A549 (cell line): ENCODE measurements around the gene DERL3. TPM values are rescaled to one million over a fixed set of nuclear protein-coding genes. Genes with fewer than 3 reads are reported as not detected.

Source experiments
- ATAC-seq, 2 experiments: fragments of 200-7000 bp in 1 of 2; fragments of >200 bp in 1 of 2; cut with Nextera tagmentation in 1 of 2; cut with Tn5 transposase in 1 of 2; 3 replicates each; pipeline versions ENCODE4 v1.8.0 to v1.9.1; 2018 to 2020; ENCODE audit warnings: mild to moderate bottlenecking in 1 of 2, moderate library complexity in 1 of 2
- CTCF ChIA-PET: fragments of 300-600 bp; sonication (Branson Sonifier 250); formaldehyde crosslinking; extraction: SDS; loops from one replicate; lab custom pipeline; 2021; ENCODE audit warnings: antibody characterized with exemption, inconsistent platforms; lab: Yijun Ruan, JAX
- POLR2A ChIA-PET: fragments of 350-600 bp; formaldehyde crosslinking; extraction: SDS; loops from one replicate; lab custom pipeline; 2021; ENCODE audit warnings: antibody characterized with exemption, inconsistent platforms; lab: Yijun Ruan, JAX
- DNase-seq, 2 experiments: peaks; one replicate each; pipeline versions ENCODE4 v3.0.0 to v3.0.0-alpha.2; 2011 to 2016; ENCODE audit warnings: low read depth in 1 of 2, low spot score in 1 of 2
- FAIRE-seq: peaks from 2 replicates; lab custom pipeline; 2011; peaks lifted over from hg19 to GRCh38; lab: Jason Lieb, UNC
- H3K27ac ChIP-seq, 2 experiments: fragments of >200 bp; sonication (Bioruptor Twin); formaldehyde crosslinking; 3 replicates each; pipeline ENCODE4 v1.5.1; 2016 to 2017
- H3K4me1 ChIP-seq: fragments of >200 bp; sonication (Bioruptor Twin); formaldehyde crosslinking; 3 replicates; pipeline ENCODE4 v1.6.1; 2016
- H3K4me2 ChIP-seq: fragments of >200 bp; sonication (Bioruptor Twin); formaldehyde crosslinking; 3 replicates; pipeline ENCODE4 v1.6.1; 2016
- H3K4me3 ChIP-seq: fragments of >200 bp; sonication (Bioruptor Twin); formaldehyde crosslinking; 3 replicates; pipeline ENCODE4 v1.5.1; 2016
- H3K9me3 ChIP-seq: fragments of >200 bp; sonication (Bioruptor Twin); formaldehyde crosslinking; 3 replicates; pipeline ENCODE4 v1.6.1; 2016
- CHD2 ChIP-seq: fragments of 150-350 bp; IDR thresholded peaks from 2 replicates; pipeline ENCODE4 v1.6.1; 2014; ENCODE audit warnings: low read length; ENCODE audit not compliant: partially characterized antibody
- CHD4 ChIP-seq: fragments of 200-600 bp; sonication (generic); IDR thresholded peaks from 2 replicates; pipeline ENCODE4 v1.6.1; 2016; ENCODE audit warnings: antibody characterized with exemption, mild to moderate bottlenecking, borderline replicate concordance
- EHF ChIP-seq: fragments of 250-450 bp; sonication (Bioruptor Pico); IDR thresholded peaks from 2 replicates; pipeline ENCODE4 v1.5.0; 2020; ENCODE audit warnings: mild to moderate bottlenecking
- ESRRA ChIP-seq: fragments of 150-350 bp; IDR thresholded peaks from 2 replicates; pipeline ENCODE4 v1.6.1; 2014; ENCODE audit warnings: mild to moderate bottlenecking, low read length, borderline replicate concordance
- FOSB ChIP-seq: fragments of 250-450 bp; sonication (Bioruptor Pico); IDR thresholded peaks from 2 replicates; pipeline ENCODE4 v1.5.0; 2020; ENCODE audit warnings: mild to moderate bottlenecking, moderate library complexity
- FOXS1 ChIP-seq: fragments of 250-450 bp; sonication (Bioruptor Pico); IDR thresholded peaks from 2 replicates; pipeline ENCODE4 v1.5.0; 2020; ENCODE audit warnings: mild to moderate bottlenecking, moderate library complexity
- GATA3 ChIP-seq: IDR thresholded peaks from 2 replicates; pipeline ENCODE4 v1.6.1; 2012; ENCODE audit warnings: borderline replicate concordance
- HDAC2 ChIP-seq: fragments of 200-600 bp; sonication (generic); IDR thresholded peaks from 2 replicates; pipeline ENCODE4 v1.6.1; 2016
- HEYL ChIP-seq: fragments of 250-450 bp; sonication (Bioruptor Pico); IDR thresholded peaks from 2 replicates; pipeline ENCODE4 v1.8.0; 2021; ENCODE audit warnings: mild to moderate bottlenecking, moderate library complexity
- HOXA7 ChIP-seq: fragments of 250-450 bp; sonication (Bioruptor Pico); IDR thresholded peaks from 2 replicates; pipeline ENCODE4 v1.5.0; 2020; ENCODE audit warnings: mild to moderate bottlenecking, moderate library complexity
- HOXB13 ChIP-seq: fragments of 250-450 bp; sonication (Bioruptor Pico); IDR thresholded peaks from 2 replicates; pipeline ENCODE4 v1.5.0; 2020; ENCODE audit warnings: low read depth, mild to moderate bottlenecking, moderate library complexity
- KDM1A ChIP-seq: fragments of 200-600 bp; sonication (generic); IDR thresholded peaks from 2 replicates; pipeline ENCODE4 v1.6.1; 2016; ENCODE audit warnings: low read depth, mild to moderate bottlenecking
- KDM5A ChIP-seq: fragments of 200-600 bp; sonication (generic); IDR thresholded peaks from 2 replicates; pipeline ENCODE4 v1.6.1; 2016; ENCODE audit warnings: antibody characterized with exemption, mild to moderate bottlenecking
- NR3C1 ChIP-seq: fragments of >200 bp; sonication (Bioruptor Twin); formaldehyde crosslinking; IDR thresholded peaks from 3 replicates; pipeline ENCODE4 v1.6.1; 2017
- PHF8 ChIP-seq: fragments of 200-600 bp; sonication (generic); IDR thresholded peaks from 2 replicates; pipeline ENCODE4 v1.6.1; 2016; ENCODE audit warnings: low read depth, mild to moderate bottlenecking, antibody characterized with exemption, moderate library complexity, borderline replicate concordance
- POLR2AphosphoS2 ChIP-seq: conservative IDR thresholded peaks from 2 replicates; pipeline ENCODE4 v1.6.1; 2012; ENCODE audit warnings: low read length, improper control_type of control experiment, inconsistent platforms
- RARB ChIP-seq: fragments of 250-450 bp; sonication (Bioruptor Pico); IDR thresholded peaks from 2 replicates; pipeline ENCODE4 v1.8.0; 2021; ENCODE audit warnings: mild to moderate bottlenecking, moderate library complexity
- RCOR1 ChIP-seq: fragments of 150-350 bp; IDR thresholded peaks from 2 replicates; pipeline ENCODE4 v1.6.1; 2014; ENCODE audit warnings: antibody characterized with exemption, low read length, low read depth
- TP53 ChIP-seq: fragments of 250-450 bp; sonication (Bioruptor Pico); IDR thresholded peaks from 2 replicates; pipeline ENCODE4 v1.5.0; 2021; ENCODE audit warnings: mild to moderate bottlenecking, moderate library complexity
- ZNF302 ChIP-seq: fragments of 250-450 bp; sonication (Bioruptor Pico); IDR thresholded peaks from 2 replicates; pipeline ENCODE4 v1.9.0; 2021; ENCODE audit warnings: inconsistent platforms, mild to moderate bottlenecking, moderate library complexity
- WGBS: methylation state at CpG from one replicate; pipeline ENCODE4 v1.1.6; 2017; ENCODE audit errors: missing lambda C conversion rate; 5-methylcytosine and 5-hydroxymethylcytosine counted together
- polyA plus RNA-seq, 4 experiments: library from polyadenylated mRNA; depleted of rRNA in 3 of 4; stranded (reverse); fragments of >200 nt; fragmentation: RNase III in 1 of 4; extraction: RNeasy Plus Mini Kit Qiagen cat#74134 plus additional on column Dnase treatment in 1 of 4; gene quantifications; 2 replicates in 3 of 4; 3 replicates in 1 of 4; pipeline ENCODE4 v1.2.3, GENCODE V29; 2011 to 2017
- TF ChIP-seq, protein P1 (sequence below): IDR thresholded peaks from 2 replicates; pipeline ENCODE4 v1.6.1; 2012; ENCODE audit warnings: low read depth, borderline replicate concordance
- TF ChIP-seq, protein P2 (sequence below): fragments of 450-650 bp; IDR thresholded peaks from 2 replicates; pipeline ENCODE4 v1.6.1; 2014; ENCODE audit warnings: antibody characterized with exemption
- TF ChIP-seq, protein P3 (sequence below): IDR thresholded peaks from 2 replicates; pipeline ENCODE4 v1.6.1; 2012
- TF ChIP-seq, protein P4 (sequence below): fragments of 150-350 bp; IDR thresholded peaks from 2 replicates; pipeline ENCODE4 v1.6.1; 2014; ENCODE audit warnings: low read depth, mild to moderate bottlenecking, low read length
- TF ChIP-seq, protein P5 (sequence below): IDR thresholded peaks from 2 replicates; pipeline ENCODE4 v1.6.1; 2012

The DERL3 gene
- polyA plus RNA-seq, 2 of the 4 experiments (the other 2 are of a cell fraction): 0.08 to 0.40 TPM

DNA sequence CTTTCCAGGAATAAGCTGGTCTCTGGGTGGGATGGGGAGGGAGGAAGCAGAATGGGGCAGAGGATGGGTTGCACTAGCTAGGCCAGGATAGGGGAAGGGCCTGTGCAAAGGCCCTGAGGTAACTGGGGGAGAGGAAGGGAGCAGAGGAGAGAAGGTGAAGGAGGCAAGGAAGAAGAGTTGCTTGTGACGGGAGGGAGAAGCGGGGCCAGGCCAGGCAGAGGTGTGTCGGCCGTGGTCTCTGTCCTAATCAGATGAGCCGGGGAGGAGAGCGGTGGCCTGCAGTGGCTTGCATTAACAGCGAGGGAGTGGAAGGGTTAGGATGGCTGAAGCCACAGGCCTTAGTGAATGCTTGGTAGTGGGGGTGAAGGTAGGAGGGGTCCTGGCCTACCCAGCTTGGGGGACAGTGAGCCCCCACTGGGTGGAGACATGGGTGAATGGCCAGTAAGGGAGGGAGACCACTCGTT lies 6.0 kb upstream of the DERL3 start:
- Histone ChIP-seq H3K4me2 (no peak overlapping the region), H3K4me1 (no peaks in the 10 kb centered on the region), H3K27ac (no peak overlapping the region), H3K4me3 (no peak overlapping the region), H3K9me3 (no peaks in the 10 kb centered on the region)
- ChIA-PET CTCF (interaction anchor here (1.2 to 8.7 kb wide), 3 partner anchors 17 to 74 kb away, joined by 3 to 175 read pairs (median 8); partner anchors contain the start of genes C22orf15, CHCHD10, MIF and MMP11), POLR2A (interaction anchor here (0.6 to 1.3 kb wide), 2 partner anchors 13 to 162 kb away, joined by 4 to 5 read pairs; partner anchors contain the start of gene SLC2A11)
- no peak for FAIRE-seq
- TF ChIP-seq RCOR1 (no peak), HEYL (CRISPR knock-in tag) (no peak)
- TF ChIP-seq, protein P1, sequence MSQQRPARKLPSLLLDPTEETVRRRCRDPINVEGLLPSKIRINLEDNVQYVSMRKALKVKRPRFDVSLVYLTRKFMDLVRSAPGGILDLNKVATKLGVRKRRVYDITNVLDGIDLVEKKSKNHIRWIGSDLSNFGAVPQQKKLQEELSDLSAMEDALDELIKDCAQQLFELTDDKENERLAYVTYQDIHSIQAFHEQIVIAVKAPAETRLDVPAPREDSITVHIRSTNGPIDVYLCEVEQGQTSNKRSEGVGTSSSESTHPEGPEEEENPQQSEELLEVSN: no peak
- WGBS: 77% methylated on average over 8 of the region's 8 CpGs
- ATAC-seq: no peak
- DNase-seq: no peak

DNA sequence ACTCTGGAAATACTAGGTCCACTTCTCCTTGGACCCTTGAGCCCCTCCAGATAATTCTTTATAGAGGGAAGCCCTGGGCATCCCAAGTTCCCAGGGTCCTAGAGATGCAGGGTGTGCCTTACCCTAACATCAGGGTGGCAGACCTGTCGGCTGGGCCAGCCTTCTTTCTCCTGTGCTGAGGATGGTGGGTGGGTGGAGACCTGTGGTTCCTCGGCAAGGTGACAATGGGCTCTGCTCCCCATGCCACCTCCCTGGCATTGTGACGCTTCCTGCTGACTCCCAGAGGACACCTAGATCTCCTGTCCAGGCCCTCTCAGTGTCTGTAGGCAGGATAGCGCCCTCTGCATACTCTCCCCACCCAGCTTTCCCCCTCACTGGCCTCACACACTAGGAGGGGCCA lies 3.8 kb upstream of the DERL3 start:
- H3K27ac ChIP-seq: no peak overlapping the region
- ATAC-seq (no peak), DNase-seq (no peak), FAIRE-seq (no peak)
- 73% methylated on average over 4 of the region's 4 CpGs for WGBS
- no peak for TF ChIP-seq RARB (CRISPR knock-in tag)
- no peak for TF ChIP-seq HOXB13 (CRISPR knock-in tag)
- TF ChIP-seq ZNF302 (CRISPR knock-in tag): no peak
- no peak for TF ChIP-seq RCOR1
- no peak for TF ChIP-seq ESRRA
- no peak for TF ChIP-seq PHF8
- no peak for TF ChIP-seq TP53
- no peak for TF ChIP-seq KDM1A
- no peak for TF ChIP-seq GATA3
- TF ChIP-seq NR3C1: no peak
- no peak for TF ChIP-seq KDM5A
- ChIA-PET POLR2A (no interaction called here), CTCF (interaction anchor here (0.8 kb wide), 1 partner anchor 74 kb away, joined by 3 read pairs; no protein-coding TSS in a partner anchor)
- H3K9me3 ChIP-seq: no peaks in the 10 kb centered on the region
- H3K4me1 ChIP-seq: peaks cover 10% of the 10 kb centered on the region; the same call in 1 of the 3 replicates
- no peak overlapping the region for H3K4me3 ChIP-seq
- H3K4me2 ChIP-seq: no peak overlapping the region

DNA sequence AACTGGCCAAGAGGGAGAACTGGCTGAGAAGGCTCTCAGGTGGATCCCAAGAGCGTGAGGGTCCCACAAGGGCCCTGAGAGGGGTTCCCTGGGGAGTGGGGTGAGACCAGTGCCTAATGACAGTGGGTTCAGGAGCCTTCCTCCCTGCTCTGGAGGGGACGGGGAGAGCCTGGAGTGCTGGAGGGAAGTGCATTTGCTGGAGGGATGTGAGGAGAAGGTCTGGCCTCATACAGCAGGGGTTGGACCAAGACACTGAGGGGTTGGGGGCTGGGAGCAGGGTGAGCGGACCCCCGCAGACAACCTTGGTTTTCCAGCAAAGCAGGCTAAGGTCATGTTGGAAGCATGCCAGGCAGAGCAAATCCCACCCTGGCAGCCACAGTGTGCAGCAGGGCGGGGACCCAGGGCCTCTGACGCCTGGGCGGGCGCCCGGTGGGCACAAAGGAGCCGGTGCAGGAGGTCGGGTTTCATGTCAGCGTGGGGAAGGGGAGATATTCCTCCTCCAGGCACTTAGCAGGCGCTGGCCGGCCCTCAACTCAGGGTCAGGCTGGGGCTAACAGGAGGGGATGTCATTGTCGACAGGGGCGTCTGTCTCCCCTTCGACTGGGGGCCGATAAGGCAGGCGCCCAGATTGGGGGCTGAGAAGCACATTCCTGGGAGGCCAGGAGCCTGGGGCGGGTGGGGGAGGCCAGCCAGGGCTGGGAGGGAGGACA lies 3.1 kb upstream of the DERL3 start:
- no peak overlapping the region for H3K4me3 ChIP-seq
- H3K4me1 ChIP-seq: peaks cover 10% of the 10 kb centered on the region; the same call in 1 of the 3 replicates
- TF ChIP-seq RCOR1: no peak
- TF ChIP-seq, protein P2, sequence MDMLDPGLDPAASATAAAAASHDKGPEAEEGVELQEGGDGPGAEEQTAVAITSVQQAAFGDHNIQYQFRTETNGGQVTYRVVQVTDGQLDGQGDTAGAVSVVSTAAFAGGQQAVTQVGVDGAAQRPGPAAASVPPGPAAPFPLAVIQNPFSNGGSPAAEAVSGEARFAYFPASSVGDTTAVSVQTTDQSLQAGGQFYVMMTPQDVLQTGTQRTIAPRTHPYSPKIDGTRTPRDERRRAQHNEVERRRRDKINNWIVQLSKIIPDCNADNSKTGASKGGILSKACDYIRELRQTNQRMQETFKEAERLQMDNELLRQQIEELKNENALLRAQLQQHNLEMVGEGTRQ: no peak
- TF ChIP-seq, protein P3, sequence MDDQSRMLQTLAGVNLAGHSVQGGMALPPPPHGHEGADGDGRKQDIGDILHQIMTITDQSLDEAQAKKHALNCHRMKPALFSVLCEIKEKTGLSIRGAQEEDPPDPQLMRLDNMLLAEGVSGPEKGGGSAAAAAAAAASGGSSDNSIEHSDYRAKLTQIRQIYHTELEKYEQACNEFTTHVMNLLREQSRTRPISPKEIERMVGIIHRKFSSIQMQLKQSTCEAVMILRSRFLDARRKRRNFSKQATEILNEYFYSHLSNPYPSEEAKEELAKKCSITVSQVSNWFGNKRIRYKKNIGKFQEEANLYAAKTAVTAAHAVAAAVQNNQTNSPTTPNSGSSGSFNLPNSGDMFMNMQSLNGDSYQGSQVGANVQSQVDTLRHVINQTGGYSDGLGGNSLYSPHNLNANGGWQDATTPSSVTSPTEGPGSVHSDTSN: no peak
- TF ChIP-seq ESRRA: no peak
- no peak for TF ChIP-seq CHD4
- no peak for TF ChIP-seq HOXA7 (CRISPR knock-in tag)
- no peak for TF ChIP-seq FOSB
- TF ChIP-seq CHD2: no peak
- TF ChIP-seq HDAC2: no peak
- TF ChIP-seq NR3C1: no peak
- no peak for TF ChIP-seq POLR2AphosphoS2
- no peak for TF ChIP-seq EHF
- no peak for TF ChIP-seq FOXS1 (CRISPR knock-in tag)
- TF ChIP-seq, protein P4, sequence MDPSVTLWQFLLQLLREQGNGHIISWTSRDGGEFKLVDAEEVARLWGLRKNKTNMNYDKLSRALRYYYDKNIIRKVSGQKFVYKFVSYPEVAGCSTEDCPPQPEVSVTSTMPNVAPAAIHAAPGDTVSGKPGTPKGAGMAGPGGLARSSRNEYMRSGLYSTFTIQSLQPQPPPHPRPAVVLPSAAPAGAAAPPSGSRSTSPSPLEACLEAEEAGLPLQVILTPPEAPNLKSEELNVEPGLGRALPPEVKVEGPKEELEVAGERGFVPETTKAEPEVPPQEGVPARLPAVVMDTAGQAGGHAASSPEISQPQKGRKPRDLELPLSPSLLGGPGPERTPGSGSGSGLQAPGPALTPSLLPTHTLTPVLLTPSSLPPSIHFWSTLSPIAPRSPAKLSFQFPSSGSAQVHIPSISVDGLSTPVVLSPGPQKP: no peak
- TF ChIP-seq, protein P5, sequence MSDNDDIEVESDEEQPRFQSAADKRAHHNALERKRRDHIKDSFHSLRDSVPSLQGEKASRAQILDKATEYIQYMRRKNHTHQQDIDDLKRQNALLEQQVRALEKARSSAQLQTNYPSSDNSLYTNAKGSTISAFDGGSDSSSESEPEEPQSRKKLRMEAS: no peak
- CTCF ChIA-PET: no interaction called here
- no peak overlapping the region for H3K27ac ChIP-seq
- ATAC-seq (no peak), DNase-seq (no peak), FAIRE-seq (no peak)
- POLR2A ChIA-PET: no interaction called here
- H3K9me3 ChIP-seq: no peaks in the 10 kb centered on the region
- 75% methylated on average over 12 of the region's 20 CpGs for WGBS
- H3K4me2 ChIP-seq: no peak overlapping the region
